CD4-positive, alpha-beta memory T cell (primary cell): ENCODE results near the gene INO80E. TPM values are rescaled to one million over a fixed set of nuclear protein-coding genes. Genes with fewer than 3 reads are reported as not detected.

Experiments used
- CTCF ChIA-PET: fragments of 350-600 bp; sonication (Branson Sonifier 250); formaldehyde crosslinking; loops from one replicate; lab custom pipeline; 2021; ENCODE audit warnings: inconsistent platforms; ENCODE audit not compliant: partially characterized antibody; lab: Charles Lee
- POLR2A ChIA-PET: fragments of 350-600 bp; sonication (Branson Sonifier 250); formaldehyde crosslinking; loops from one replicate; lab custom pipeline; 2021; ENCODE audit not compliant: partially characterized antibody; lab: Charles Lee
- DNase-seq, 5 donors: peaks; one replicate each; pipeline versions ENCODE4 v3.0.0 to v3.0.0-alpha.2; 2020 to 2022; ENCODE audit warnings: mixed read lengths in 1 of 5
- H3K27ac ChIP-seq: one replicate; pipeline ENCODE4 v1.7.0; 2013; ENCODE audit warnings: low read depth, low read length
- H3K27me3 ChIP-seq: 2 replicates; pipeline ENCODE4 v1.7.0; 2013; ENCODE audit warnings: mild to moderate bottlenecking, low read length, moderate library complexity; ENCODE audit not compliant: insufficient read depth
- H3K36me3 ChIP-seq: 2 replicates; pipeline ENCODE4 v1.7.0; 2013; ENCODE audit warnings: mild to moderate bottlenecking, low read length, moderate library complexity; ENCODE audit not compliant: insufficient read depth
- H3K4me1 ChIP-seq: 2 replicates; pipeline ENCODE4 v1.7.0; 2013; ENCODE audit warnings: mild to moderate bottlenecking, low read length, moderate library complexity; ENCODE audit not compliant: insufficient read depth
- H3K4me3 ChIP-seq, 2 donors: one replicate each; pipeline ENCODE4 v1.7.0; 2013; ENCODE audit warnings: low read length in 2 of 2, mild to moderate bottlenecking in 1 of 2
- H3K9me3 ChIP-seq, 2 donors: one replicate each; pipeline ENCODE4 v1.7.0; 2013; ENCODE audit warnings: low read length in 2 of 2, control low read depth in 1 of 2; ENCODE audit not compliant: control insufficient read depth in 1 of 2
- H3K27ac Mint-ChIP-seq, 7 donors: one replicate each; pipeline ENCODE4 v1.8.0; 2020 to 2021; ENCODE audit warnings: mixed read lengths in 7 of 7, mild to moderate bottlenecking in 6 of 7, inconsistent platforms in 3 of 7, moderate library complexity in 3 of 7
- H3K27me3 Mint-ChIP-seq, 2 donors: one replicate each; pipeline ENCODE4 v1.8.0; 2020 to 2021; ENCODE audit warnings: mixed read lengths in 2 of 2
- H3K36me3 Mint-ChIP-seq, 2 donors: one replicate each; pipeline ENCODE4 v1.8.0; 2020 to 2021; ENCODE audit warnings: mixed read lengths in 2 of 2, inconsistent platforms in 1 of 2, mild to moderate bottlenecking in 1 of 2
- H3K4me1 Mint-ChIP-seq, 4 donors: one replicate each; pipeline ENCODE4 v1.8.0; 2020 to 2021; ENCODE audit warnings: mixed read lengths in 4 of 4, mild to moderate bottlenecking in 1 of 4
- H3K4me3 Mint-ChIP-seq, 8 donors: one replicate each; pipeline ENCODE4 v1.8.0; 2020 to 2021; ENCODE audit warnings: mixed read lengths in 8 of 8, mild to moderate bottlenecking in 7 of 8, moderate library complexity in 6 of 8, inconsistent platforms in 3 of 8
- H3K9me3 Mint-ChIP-seq, 8 donors: one replicate each; pipeline ENCODE4 v1.8.0; 2020 to 2021; ENCODE audit warnings: mixed read lengths in 8 of 8, mild to moderate bottlenecking in 5 of 8, inconsistent platforms in 3 of 8, moderate library complexity in 1 of 8
- intact Hi-C: fragments of 100-400 bp; cut with micrococcal nuclease; formaldehyde crosslinking; loops from one replicate; pipeline ENCODE4 v1.15.1; 2023
- polyA plus RNA-seq, 2 donors: library from polyadenylated mRNA; unstranded; fragments of 300-500 nt; fragmentation: Illumina TruSeq; gene quantifications; one replicate each; pipeline ENCODE4 v1.2.3, GENCODE V29; 2021
- total RNA-seq, 2 experiments: library from RNA; stranded (reverse); gene quantifications; one replicate each; pipeline ENCODE4 v1.2.3, GENCODE V29; 2021

The INO80E gene
- total and polyA plus RNA-seq, 4 experiments from 2014 or later = 6.7 to 126 (median 65.5) TPM

DNA sequence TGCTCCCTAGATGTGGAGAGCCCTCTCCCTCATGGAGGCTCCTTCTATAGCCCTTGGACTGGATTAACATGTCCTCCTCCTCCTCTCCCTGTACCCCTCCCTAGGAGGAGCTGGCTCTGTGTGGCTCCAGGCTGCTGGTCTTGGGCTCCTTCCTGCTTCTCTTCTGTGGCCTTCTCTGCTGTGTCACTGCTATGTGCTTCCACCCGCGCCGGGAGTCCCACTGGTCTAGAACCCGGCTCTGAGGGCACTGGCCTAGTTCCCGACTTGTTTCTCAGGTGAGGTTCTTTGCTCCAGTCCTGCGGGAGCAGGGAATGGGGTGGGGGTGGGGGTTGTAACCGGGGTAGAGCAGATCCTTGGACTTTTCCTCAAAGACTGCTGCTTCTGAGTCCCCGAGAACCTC, 24.7 kb upstream of the INO80E start:
- no peaks in the 10 kb centered on the region for H3K9me3 ChIP-seq
- H3K36me3 ChIP-seq = peaks cover 12% of the 10 kb centered on the region
- CTCF ChIA-PET = interaction anchor here (1.7 kb wide), 1 partner anchor 123 kb away, joined by 3 read pairs; no protein-coding TSS in a partner anchor
- no peak overlapping the region for H3K4me3 ChIP-seq
- H3K27me3 Mint-ChIP-seq = no peaks in the 10 kb centered on the region
- H3K27ac Mint-ChIP-seq = no peak overlapping the region
- H3K4me1 ChIP-seq = peaks cover 26% of the 10 kb centered on the region
- DNase-seq = no peak
- no peak overlapping the region for H3K4me3 Mint-ChIP-seq
- POLR2A ChIA-PET = interaction anchor here (1.2 to 5.2 kb wide), 2 partner anchors 10 to 25 kb away, joined by 5 to 57 read pairs; partner anchors contain the start of genes HIRIP3, INO80E and TMEM219
- intact Hi-C loops = no loop called here
- peaks cover 14 to 26% of the 10 kb centered on the region in 2 donors for H3K36me3 Mint-ChIP-seq
- H3K27ac ChIP-seq = no peak overlapping the region
- H3K27me3 ChIP-seq = no peaks in the 10 kb centered on the region
- H3K9me3 Mint-ChIP-seq = no peaks in the 10 kb centered on the region
- H3K4me1 Mint-ChIP-seq = peaks cover 17 to 35% (median 26%) of the 10 kb centered on the region in 4 donors

DNA sequence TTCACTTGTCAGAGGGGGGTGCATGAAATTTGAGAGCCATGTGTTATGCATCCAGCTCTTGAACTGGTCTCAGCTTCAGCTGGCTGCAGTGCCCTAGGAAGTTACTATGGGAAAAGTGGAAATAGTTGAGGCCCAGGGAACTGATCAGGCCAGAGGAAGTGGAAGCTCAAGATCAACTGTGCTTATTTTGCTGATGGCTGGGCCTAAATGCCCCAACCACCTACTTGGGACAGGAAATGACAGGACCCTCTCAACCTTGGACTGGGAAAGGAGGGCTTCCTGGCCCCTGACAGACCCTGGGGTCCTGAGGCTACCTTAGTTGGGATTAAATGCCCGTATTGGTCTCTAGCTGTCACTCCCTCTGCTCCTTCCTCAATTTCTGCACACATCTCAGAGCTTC, 23.5 kb upstream of the INO80E start:
- POLR2A ChIA-PET = interaction anchor here (1.1 to 6.0 kb wide), 11 partner anchors 11 to 306 kb away, joined by 3 to 113 read pairs (median 10); partner anchors contain the start of genes ALDOA, CORO1A, HIRIP3 and INO80E
- Histone ChIP-seq H3K27ac (no peak overlapping the region), H3K9me3 (no peaks in the 10 kb centered on the region), H3K4me3 (no peak overlapping the region), H3K36me3 (peaks cover 19% of the 10 kb centered on the region), H3K27me3 (no peaks in the 10 kb centered on the region), H3K4me1 (peaks cover 36% of the 10 kb centered on the region)
- Mint-ChIP-seq H3K4me1 (peaks cover 20 to 46% (median 33%) of the 10 kb centered on the region in 4 donors), H3K9me3 (no peaks in the 10 kb centered on the region), H3K36me3 (peaks cover 14 to 30% of the 10 kb centered on the region in 2 donors), H3K27me3 (no peaks in the 10 kb centered on the region), H3K27ac (peak overlapping the region in 5 of 7 donors; percentile 77 to 97 (median 95)), H3K4me3 (peak overlapping the region in 7 of 8 donors; percentile 26 to 94 (median 93))
- CTCF ChIA-PET = interaction anchor here (0.9 to 3.8 kb wide), 7 partner anchors 11 to 272 kb away, joined by 3 to 29 read pairs (median 3); partner anchors contain the start of genes KCTD13 and TMEM219
- DNase-seq = no peak
- intact Hi-C loops = loop anchor here (2.0 kb wide), 1 partner anchor 46 kb away; the partner anchor contains the start of gene KCTD13

DNA sequence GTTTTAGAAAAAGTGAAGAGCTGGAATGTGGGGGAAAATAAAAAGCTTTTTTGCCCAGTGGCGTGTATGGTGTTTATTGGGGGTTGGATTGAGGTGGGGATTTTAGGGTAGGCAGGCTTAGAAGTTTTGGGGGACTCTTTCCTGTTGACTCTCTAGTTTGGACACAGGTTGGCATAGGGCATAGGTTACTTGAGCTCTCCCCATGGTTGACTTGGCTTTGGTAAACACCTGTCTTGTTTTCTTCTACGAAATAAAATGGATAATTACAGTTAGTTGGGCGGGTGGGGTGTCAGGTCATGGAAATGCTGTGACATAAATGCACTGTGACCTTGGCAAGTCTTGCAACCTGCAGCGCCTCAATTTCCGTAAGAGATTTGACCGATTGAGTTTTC, 23.1 kb upstream of the INO80E start:
- no peaks in the 10 kb centered on the region for H3K27me3 ChIP-seq
- peak overlapping the region in 1 of 2 donors; percentile 87 for H3K4me3 ChIP-seq
- intact Hi-C loops = loop anchor here (1.0 to 2.0 kb wide), 4 partner anchors 11 to 110 kb away; partner anchors contain the start of genes CDIPT, INO80E, KCTD13 and TMEM219
- Mint-ChIP-seq H3K4me1 (peaks cover 20 to 49% (median 34%) of the 10 kb centered on the region in 4 donors), H3K4me3 (peak overlapping the region; percentile 82 to 97 (median 93)), H3K27ac (peak overlapping the region; percentile 77 to 97 (median 95)), H3K36me3 (peaks cover 14 to 29% of the 10 kb centered on the region in 2 donors), H3K9me3 (no peaks in the 10 kb centered on the region), H3K27me3 (no peaks in the 10 kb centered on the region)
- peak overlapping the region; percentile 86 for H3K27ac ChIP-seq
- POLR2A ChIA-PET = interaction anchor here (0.7 to 6.0 kb wide), 18 partner anchors 12 to 359 kb away, joined by 3 to 113 read pairs (median 5); partner anchors contain the start of genes ALDOA, C16orf54, CDIPT and CORO1A
- peaks cover 36% of the 10 kb centered on the region for H3K4me1 ChIP-seq
- CTCF ChIA-PET = interaction anchor here (0.7 to 3.8 kb wide), 10 partner anchors 9 to 272 kb away, joined by 3 to 29 read pairs (median 3); partner anchors contain the start of genes KCTD13 and TMEM219
- no peaks in the 10 kb centered on the region for H3K9me3 ChIP-seq
- H3K36me3 ChIP-seq = peaks cover 20% of the 10 kb centered on the region
- no peak for DNase-seq

DNA sequence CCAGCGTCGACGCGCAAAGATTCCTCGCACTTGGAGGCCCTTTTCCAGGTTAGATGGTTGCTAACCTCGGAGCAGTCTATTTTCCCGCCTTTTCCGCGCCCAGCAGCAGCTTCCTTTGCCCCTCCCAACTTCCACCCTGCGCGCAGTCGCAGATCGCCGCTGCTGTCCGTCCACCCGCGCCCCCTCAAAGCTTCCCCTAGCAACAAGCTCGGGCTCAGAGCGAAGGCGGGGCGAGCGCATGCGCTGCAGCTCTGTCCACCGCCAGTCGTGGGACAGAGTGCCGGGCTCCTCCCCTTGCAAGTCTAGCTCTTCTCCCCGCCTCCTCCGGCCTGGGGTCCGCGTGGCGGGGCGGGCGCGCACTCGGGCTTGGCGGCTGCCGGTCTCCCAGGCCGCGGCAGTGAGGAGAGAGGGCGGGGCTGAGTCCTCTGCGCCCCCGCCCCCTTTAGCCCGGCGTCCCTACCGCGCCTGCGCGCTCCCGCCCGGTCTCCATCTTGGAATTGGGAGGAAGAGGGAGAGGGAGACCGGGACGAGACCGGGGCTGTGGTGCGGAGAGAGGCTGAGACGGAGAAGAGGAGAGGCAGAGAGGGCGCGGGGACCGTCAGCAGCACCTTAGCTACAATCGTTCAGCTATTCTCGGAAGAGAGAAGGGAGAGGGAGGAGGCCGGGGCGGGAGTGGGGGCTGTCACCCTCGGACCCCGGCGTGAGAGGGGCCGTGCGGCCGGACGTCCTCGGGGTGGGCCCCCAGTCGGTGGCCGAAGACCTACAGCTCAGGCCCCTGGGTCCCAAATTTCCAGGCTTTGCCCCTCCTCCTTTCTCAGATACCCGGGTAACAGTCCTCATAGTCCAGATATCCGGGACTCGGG, 22.4 kb upstream of the INO80E start, which contains the start of gene TAOK2:
Gene TAOK2, plus strand, starts transcription at position 485 of the 863 bp plus-strand sequence. CDS start 3,905 bp downstream, outside the sequence.
- CTCF ChIA-PET = interaction anchor here (0.7 to 3.8 kb wide), 12 partner anchors 8 to 273 kb away, joined by 3 to 29 read pairs (median 3); partner anchors contain the start of genes KCTD13 and TMEM219

DNA sequence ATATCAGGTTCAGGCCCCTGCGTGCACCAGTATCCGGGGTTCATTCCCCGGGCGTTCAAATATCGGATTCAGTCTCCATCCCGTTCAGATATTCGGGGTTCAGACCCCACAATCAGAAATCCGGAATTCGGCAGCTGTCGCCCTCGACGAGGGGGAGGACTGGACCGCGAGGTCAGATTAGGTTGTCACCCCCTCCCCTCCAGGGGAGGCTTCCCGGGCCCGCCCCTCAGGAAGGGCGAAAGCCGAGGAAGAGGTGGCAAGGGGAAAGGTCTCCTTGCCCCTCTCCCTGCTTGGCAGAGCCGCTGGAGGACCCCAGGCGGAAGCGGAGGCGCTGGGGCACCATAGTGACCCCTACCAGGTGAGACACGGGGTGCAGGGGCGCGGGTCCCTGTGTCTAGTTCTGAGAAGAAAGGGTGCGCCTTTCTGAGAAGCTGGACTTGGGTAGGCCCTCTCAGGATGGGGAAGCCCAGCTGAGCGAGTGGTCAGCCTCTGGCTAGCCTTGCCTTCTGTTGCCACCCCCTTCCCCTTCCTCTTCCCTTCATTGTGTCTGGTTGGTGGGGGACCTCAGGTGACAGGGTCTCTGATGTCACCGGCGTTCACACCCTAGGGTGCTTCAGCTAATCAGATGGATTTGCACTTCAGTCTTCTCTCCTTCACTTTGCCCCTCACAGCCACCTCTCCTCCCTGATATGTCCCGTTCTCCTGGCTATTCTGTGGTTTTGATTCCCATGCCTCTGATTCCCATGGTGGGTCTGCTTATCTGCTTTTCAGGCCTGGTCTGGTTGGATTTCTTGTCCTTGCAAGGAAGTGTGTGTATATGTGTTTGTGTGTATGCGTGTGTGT, 21.5 kb upstream of the INO80E start:
- H3K4me3 Mint-ChIP-seq = peak overlapping the region; percentile 82 to 97 (median 93)
- H3K9me3 Mint-ChIP-seq = no peaks in the 10 kb centered on the region
- intact Hi-C loops = no loop called here
- H3K4me1 ChIP-seq = peaks cover 36% of the 10 kb centered on the region
- H3K4me1 Mint-ChIP-seq = peaks cover 20 to 49% (median 34%) of the 10 kb centered on the region in 4 donors
- DNase-seq = peak in 4 of 5 donors; percentile 12 to 56 (median 16)
- no peaks in the 10 kb centered on the region for H3K9me3 ChIP-seq
- no peaks in the 10 kb centered on the region for H3K27me3 ChIP-seq
- H3K4me3 ChIP-seq = peak overlapping the region; percentile 74 to 87
- no peaks in the 10 kb centered on the region for H3K27me3 Mint-ChIP-seq
- H3K27ac ChIP-seq = peak overlapping the region; percentile 86
- H3K36me3 ChIP-seq = peaks cover 25% of the 10 kb centered on the region
- peak overlapping the region; percentile 77 to 97 (median 96) for H3K27ac Mint-ChIP-seq
- CTCF ChIA-PET = interaction anchor here (0.9 to 3.8 kb wide), 6 partner anchors 13 to 121 kb away, joined by 3 to 29 read pairs (median 4); partner anchors contain the start of genes CDIPT, HIRIP3 and TMEM219
- H3K36me3 Mint-ChIP-seq = peaks cover 10 to 34% of the 10 kb centered on the region in 2 donors
- POLR2A ChIA-PET = interaction anchor here (0.6 to 6.0 kb wide), 12 partner anchors 13 to 273 kb away, joined by 3 to 113 read pairs (median 7); partner anchors contain the start of genes ALDOA, ASPHD1, C16orf54 and HIRIP3

More for the DNA sequence above, 22.4 kb upstream of the INO80E start, which contains the start of gene TAOK2:
- H3K27me3 Mint-ChIP-seq = no peaks in the 10 kb centered on the region
- no peaks in the 10 kb centered on the region for H3K9me3 Mint-ChIP-seq
- peak within 1 kb of the TSS; percentile 77 to 97 (median 96) for H3K27ac Mint-ChIP-seq
- peak within 1 kb of the TSS; percentile 82 to 97 (median 93) for H3K4me3 Mint-ChIP-seq
- Histone ChIP-seq H3K4me1 (peaks cover 36% of the 10 kb centered on the region), H3K27me3 (no peaks in the 10 kb centered on the region), H3K27ac (peak within 1 kb of the TSS; percentile 86), H3K9me3 (no peaks in the 10 kb centered on the region), H3K4me3 (peak within 1 kb of the TSS; percentile 74 to 87), H3K36me3 (peaks cover 20% of the 10 kb centered on the region)
- intact Hi-C loops = loop anchor here (1.0 to 2.0 kb wide), 4 partner anchors 11 to 110 kb away; partner anchors contain the start of genes CDIPT, INO80E, KCTD13 and TMEM219
- peaks cover 9 to 29% of the 10 kb centered on the region in 2 donors for H3K36me3 Mint-ChIP-seq
- peak; percentile 92 to 94 (median 92) for DNase-seq
- peaks cover 20 to 49% (median 34%) of the 10 kb centered on the region in 4 donors for H3K4me1 Mint-ChIP-seq
- POLR2A ChIA-PET = interaction anchor here (0.7 to 6.0 kb wide), 17 partner anchors 12 to 360 kb away, joined by 3 to 113 read pairs (median 5); partner anchors contain the start of genes ALDOA, C16orf54, CDIPT and HIRIP3
